HepG2 (cell line): ENCODE results near the gene TNFRSF9. TPM values are rescaled to one million over a fixed set of nuclear protein-coding genes. Genes with fewer than 3 reads are reported as not detected.

Experiments used
- ATAC-seq: fragments of 200-7000 bp; cut with Tn5 transposase; 3 replicates; pipeline ENCODE4 v1.9.1; 2020; ENCODE audit warnings: mild to moderate bottlenecking, moderate library complexity
- BruUV-seq: library from RNA; stranded (reverse); fragments of 400-500 nt; replicated peaks from 2 replicates; lab custom pipeline; 2021; lab: Mats Ljungman, UMichigan
- CTCF ChIA-PET: fragments of 300-600 bp; formaldehyde crosslinking; extraction: SDS; loops from one replicate; lab custom pipeline; 2021; ENCODE audit warnings: low total read pairs, inconsistent platforms, low intra/inter-chr PET ratio; lab: Yijun Ruan, JAX
- POLR2A ChIA-PET: fragments of 350-600 bp; sonication (Branson Sonifier 250); formaldehyde crosslinking; loops from one replicate; lab custom pipeline; 2020; ENCODE audit warnings: antibody characterized with exemption, inconsistent platforms; lab: Yijun Ruan, JAX
- DNase-seq: peaks from one replicate; pipeline ENCODE4 v3.0.0-alpha.2; 2015; ENCODE audit warnings: low spot score
- FAIRE-seq: peaks from 3 replicates; lab custom pipeline; 2011; peaks lifted over from hg19 to GRCh38; lab: Jason Lieb, UNC
- H2AFZ ChIP-seq: one replicate; pipeline ENCODE4 v1.6.1; 2011; ENCODE audit warnings: low read length, inconsistent platforms
- H3K27ac ChIP-seq: fragments of 300-600 bp; 3 replicates; pipeline ENCODE4 v1.8.0; 2011; ENCODE audit warnings: mixed run types, mild to moderate bottlenecking, mixed read lengths, low read length, inconsistent platforms; ENCODE audit not compliant: insufficient read depth; ENCODE audit errors: extremely low read length
- H3K27me3 ChIP-seq, 2 experiments: fragments of 200-600 bp in 1 of 2; 2 replicates in 1 of 2; 3 replicates in 1 of 2; pipeline versions ENCODE4 v1.6.0 to v1.8.0; 2011; ENCODE audit warnings: low read length in 2 of 2, mild to moderate bottlenecking in 2 of 2, moderate library complexity in 2 of 2, inconsistent platforms in 1 of 2; ENCODE audit not compliant: insufficient read depth in 2 of 2, control insufficient read depth in 1 of 2
- H3K36me3 ChIP-seq, 2 experiments: fragments of 200-600 bp in 1 of 2; replicated peaks in 1 of 2; 2 replicates in 1 of 2; 3 replicates in 1 of 2; pipeline versions ENCODE4 v1.5.1 to v1.8.0; 2011; ENCODE audit warnings: low read length in 2 of 2, inconsistent platforms in 1 of 2; ENCODE audit not compliant: insufficient read depth in 2 of 2, control insufficient read depth in 1 of 2
- H3K4me1 ChIP-seq: 2 replicates; pipeline ENCODE4 v1.5.1; 2012; ENCODE audit warnings: low read length, inconsistent platforms; ENCODE audit not compliant: insufficient read depth
- H3K4me2 ChIP-seq: 2 replicates; pipeline ENCODE4 v1.6.0; 2011; ENCODE audit warnings: low read depth, low read length, inconsistent platforms
- H3K4me3 ChIP-seq, 3 experiments: fragments of 200-600 bp in 1 of 3; sonication (generic), shearing (Covaris generic) in 1 of 3; replicated peaks in 1 of 3; 2 replicates each; pipeline ENCODE4 v1.5.1; 2011 to 2016; ENCODE audit warnings: low read length in 3 of 3, inconsistent platforms in 2 of 3, low read depth in 2 of 3, mild to moderate bottlenecking in 2 of 3, control low read depth in 1 of 3, mixed read lengths in 1 of 3; ENCODE audit not compliant: insufficient read depth in 1 of 3
- H3K79me2 ChIP-seq: one replicate; pipeline ENCODE4 v1.6.1; 2011; ENCODE audit warnings: low read length, inconsistent platforms; ENCODE audit not compliant: insufficient read depth
- H3K9ac ChIP-seq: 2 replicates; pipeline ENCODE4 v1.6.0; 2011; ENCODE audit warnings: mild to moderate bottlenecking, low read depth, low read length, inconsistent platforms; ENCODE audit not compliant: insufficient read depth
- H3K9me3 ChIP-seq: 2 replicates; pipeline ENCODE4 v1.5.1; 2012; ENCODE audit warnings: mild to moderate bottlenecking, low read length
- H4K20me1 ChIP-seq: 2 replicates; pipeline ENCODE4 v1.6.0; 2011; ENCODE audit warnings: inconsistent platforms, mild to moderate bottlenecking, low read length, moderate library complexity; ENCODE audit not compliant: insufficient read depth
- CREB1 ChIP-seq, 2 experiments: fragments of 450-650 bp in 1 of 2; IDR thresholded peaks; 2 replicates each; pipeline ENCODE4 v1.6.1; 2016 to 2017; ENCODE audit warnings: control low read depth in 1 of 2, mild to moderate bottlenecking in 1 of 2, missing compliant biosample characterization in 1 of 2, missing genetic modification characterization in 1 of 2
- MAFG ChIP-seq: sonication (generic); formaldehyde crosslinking; IDR thresholded peaks from 2 replicates; pipeline ENCODE4 v1.5.1; 2020; ENCODE audit warnings: mild to moderate bottlenecking, missing genetic modification reagents
- PBX2 ChIP-seq: IDR thresholded peaks from 2 replicates; pipeline ENCODE4 v1.6.1; 2016; ENCODE audit warnings: control low read depth
- TBL1XR1 ChIP-seq: fragments of 150-350 bp; IDR thresholded peaks from 2 replicates; pipeline ENCODE4 v1.6.1; 2014; ENCODE audit warnings: borderline replicate concordance, low read length; ENCODE audit not compliant: partially characterized antibody
- ZNF180 ChIP-seq: sonication (generic); formaldehyde crosslinking; IDR thresholded peaks from 2 replicates; pipeline ENCODE4 v1.4.0; 2020; ENCODE audit warnings: low read depth, missing genetic modification reagents, borderline replicate concordance
- ZNF549 ChIP-seq: sonication (generic); formaldehyde crosslinking; IDR thresholded peaks from 2 replicates; pipeline ENCODE4 v1.5.0; 2020; ENCODE audit warnings: missing genetic modification reagents
- ZNF567 ChIP-seq: sonication (generic); formaldehyde crosslinking; IDR thresholded peaks from 2 replicates; pipeline ENCODE4 v1.8.1; 2023; ENCODE audit warnings: mild to moderate bottlenecking, missing genetic modification reagents, borderline replicate concordance
- ZNF704 ChIP-seq: sonication (generic); formaldehyde crosslinking; IDR thresholded peaks from 2 replicates; pipeline ENCODE4 v1.8.1; 2023; ENCODE audit warnings: mild to moderate bottlenecking, inconsistent platforms, moderate library complexity, missing genetic modification reagents, borderline replicate concordance
- ZSCAN30 ChIP-seq: sonication (generic); formaldehyde crosslinking; IDR thresholded peaks from 2 replicates; pipeline ENCODE4 v1.5.0; 2020; ENCODE audit warnings: mild to moderate bottlenecking, missing genetic modification reagents
- ZSCAN31 ChIP-seq: sonication (generic); formaldehyde crosslinking; IDR thresholded peaks from 2 replicates; pipeline ENCODE4 v1.5.0; 2020; ENCODE audit warnings: low read depth, mild to moderate bottlenecking, missing genetic modification reagents
- WGBS: methylation state at CpG from one replicate; pipeline ENCODE4 v1.1.6; 2017; ENCODE audit warnings: low lambda C conversion rate; 5-methylcytosine and 5-hydroxymethylcytosine counted together
- in situ Hi-C: cut with HindIII; loops from 2 replicates; pipeline ENCODE4 v1.10.0; 2017; ENCODE audit warnings: low pct_unique_long_range_greater_than_20kb; ENCODE audit not compliant: extremely low pct_ligation_motif_present
- intact Hi-C: fragments of 100-400 bp; cut with micrococcal nuclease; formaldehyde crosslinking; loops from one replicate; pipeline ENCODE4 v1.10.0; 2022; ENCODE audit not compliant: unreplicated experiment
- polyA plus RNA-seq, 8 experiments: library from polyadenylated mRNA; depleted of rRNA in 3 of 8; stranded (reverse) in 7 of 8; unstranded in 1 of 8; fragments of >200 nt; fragmentation: Illumina TruSeq in 4 of 8; extraction: Trizol in 4 of 8; gene quantifications; 2 replicates each; pipeline versions ENCODE4 v1.2.1 to v1.2.3, GENCODE V29; 2011 to 2016; ENCODE audit warnings: low read depth in 4 of 8, missing spikeins in 1 of 8, mixed read lengths in 1 of 8; ENCODE audit not compliant: insufficient read depth in 1 of 8
- total RNA-seq, 5 experiments: library from RNA; depleted of rRNA; stranded (reverse); fragments of >200 nt; fragmentation: Illumina TruSeq; extraction: Trizol; gene quantifications; 2 replicates each; pipeline ENCODE4 v1.2.3, GENCODE V29; 2016; ENCODE audit warnings: low read depth in 1 of 5
- TF ChIP-seq, protein P1 (sequence below): sonication (generic); formaldehyde crosslinking; IDR thresholded peaks from 2 replicates; pipeline ENCODE4 v1.5.0; 2020; ENCODE audit warnings: missing genetic modification reagents
- TF ChIP-seq, protein P2 (sequence below): sonication (generic); formaldehyde crosslinking; conservative IDR thresholded peaks from 2 replicates; pipeline ENCODE4 v1.4.0; 2020; ENCODE audit warnings: missing genetic modification reagents

TNFRSF9 gene
- total and polyA plus RNA-seq, 2 of the 13 experiments (the other 11 are each of a cell fraction or from before 2014, with no cell fraction given): 0.07 TPM; not detected in 1

DNA sequence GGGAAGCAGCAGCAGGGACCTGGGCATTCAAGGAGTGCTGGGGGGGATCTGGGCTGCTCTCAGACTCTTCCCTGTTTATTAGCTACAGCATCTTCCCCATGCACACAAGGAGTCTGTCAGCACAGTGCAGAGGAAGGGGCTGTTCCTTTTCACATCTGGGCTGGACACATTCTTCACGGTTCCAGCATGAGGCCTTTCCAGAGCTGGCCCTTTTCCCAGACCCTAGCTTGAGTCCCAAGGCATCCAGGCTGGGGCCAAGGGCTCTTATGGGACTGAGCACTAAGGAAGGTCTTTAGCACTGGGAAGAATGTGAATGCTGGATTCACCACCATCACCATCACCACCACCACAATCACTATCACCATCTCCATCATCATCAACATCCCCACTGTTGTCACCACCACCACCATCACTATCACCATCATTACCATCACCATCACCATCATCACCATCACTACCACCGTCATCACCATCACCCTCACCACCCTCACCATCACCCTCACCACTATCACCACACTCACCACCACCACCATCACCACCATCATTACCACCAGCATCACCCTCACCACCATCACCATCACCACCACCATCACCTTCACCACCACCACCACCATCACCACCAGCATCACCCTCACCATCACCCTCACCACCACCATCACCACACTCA is 49.3 kb upstream of the TNFRSF9 start:
- in situ Hi-C loops (no loop called here), intact Hi-C loops (no loop called here)
- no peaks in the 10 kb centered on the region for H4K20me1 ChIP-seq
- BruUV-seq: no TSS peak
- FAIRE-seq: no peak
- no peak overlapping the region for H3K4me2 ChIP-seq
- CTCF ChIA-PET: no interaction called here
- H3K9ac ChIP-seq: no peak overlapping the region
- no peak overlapping the region for H2AFZ ChIP-seq
- H3K36me3 ChIP-seq: peaks cover 3 to 19% of the 10 kb centered on the region in 2 experiments; a peak in 4 of 5 replicates
- TF ChIP-seq ZNF567 (CRISPR knock-in tag) (no peak), PBX2 (no peak), ZNF180 (CRISPR knock-in tag) (no peak), CREB1 (IDR thresholded peaks at IDR 0.05) (peak; percentile 72), CREB1 (CRISPR knock-in tag; IDR thresholded peaks at IDR 0.05) (no peak)
- H3K27ac ChIP-seq: no peak overlapping the region
- no peak overlapping the region for H3K4me3 ChIP-seq
- ATAC-seq: no peak
- no peaks in the 10 kb centered on the region for H3K79me2 ChIP-seq
- H3K4me1 ChIP-seq: no peaks in the 10 kb centered on the region
- no peak for DNase-seq
- H3K9me3 ChIP-seq: no peaks in the 10 kb centered on the region
- WGBS: 88% methylated on average over 2 of the region's 2 CpGs
- POLR2A ChIA-PET: no interaction called here
- H3K27me3 ChIP-seq: no peaks in the 10 kb centered on the region

DNA sequence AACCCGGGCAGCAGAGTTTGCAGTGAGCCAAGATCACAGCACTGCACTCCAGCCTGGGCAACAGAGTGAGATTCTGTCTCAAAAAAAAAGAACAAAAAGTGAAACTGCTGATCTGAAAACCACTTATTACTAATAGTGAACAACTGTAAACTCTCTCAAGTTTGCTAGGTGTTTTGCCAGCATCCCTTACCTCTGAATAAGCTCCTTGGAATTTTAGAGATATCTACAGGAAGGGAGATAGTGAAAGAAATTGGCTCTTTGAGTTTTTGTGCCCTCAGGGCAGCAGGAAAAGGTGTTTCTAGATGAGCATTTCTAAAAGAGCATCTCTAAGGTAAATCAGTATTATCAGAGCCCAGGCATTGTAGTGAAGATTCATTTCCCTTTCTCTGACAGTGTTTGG is 47.9 kb upstream of the TNFRSF9 start:
- no peaks in the 10 kb centered on the region for H4K20me1 ChIP-seq
- H2AFZ ChIP-seq: no peak overlapping the region
- no peak overlapping the region for H3K4me3 ChIP-seq
- in situ Hi-C loops: no loop called here
- H3K27ac ChIP-seq: no peak overlapping the region
- FAIRE-seq (no peak), DNase-seq (no peak), ATAC-seq (no peak)
- no peak overlapping the region for H3K9ac ChIP-seq
- H3K4me1 ChIP-seq: no peaks in the 10 kb centered on the region
- 95% methylated on average over 1 of the region's 1 CpG for WGBS
- H3K9me3 ChIP-seq: no peaks in the 10 kb centered on the region
- H3K79me2 ChIP-seq: no peaks in the 10 kb centered on the region
- intact Hi-C loops: no loop called here
- H3K4me2 ChIP-seq: no peak overlapping the region
- ChIA-PET CTCF (no interaction called here), POLR2A (no interaction called here)
- H3K36me3 ChIP-seq: peaks cover 8 to 32% of the 10 kb centered on the region in 2 experiments; a peak in 4 of 5 replicates
- BruUV-seq: no TSS peak
- H3K27me3 ChIP-seq: no peaks in the 10 kb centered on the region
- TF ChIP-seq MAFG (CRISPR knock-in tag): no peak
- TF ChIP-seq ZNF549 (CRISPR knock-in tag): no peak
- no peak for TF ChIP-seq ZSCAN31
- TF ChIP-seq, protein P1, sequence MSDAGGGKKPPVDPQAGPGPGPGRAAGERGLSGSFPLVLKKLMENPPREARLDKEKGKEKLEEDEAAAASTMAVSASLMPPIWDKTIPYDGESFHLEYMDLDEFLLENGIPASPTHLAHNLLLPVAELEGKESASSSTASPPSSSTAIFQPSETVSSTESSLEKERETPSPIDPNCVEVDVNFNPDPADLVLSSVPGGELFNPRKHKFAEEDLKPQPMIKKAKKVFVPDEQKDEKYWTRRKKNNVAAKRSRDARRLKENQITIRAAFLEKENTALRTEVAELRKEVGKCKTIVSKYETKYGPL (CRISPR knock-in tag): no peak
- TF ChIP-seq ZNF704 (CRISPR knock-in tag): no peak
- no peak for TF ChIP-seq ZSCAN30 (CRISPR knock-in tag)
- no peak for TF ChIP-seq TBL1XR1
- TF ChIP-seq, protein P2, sequence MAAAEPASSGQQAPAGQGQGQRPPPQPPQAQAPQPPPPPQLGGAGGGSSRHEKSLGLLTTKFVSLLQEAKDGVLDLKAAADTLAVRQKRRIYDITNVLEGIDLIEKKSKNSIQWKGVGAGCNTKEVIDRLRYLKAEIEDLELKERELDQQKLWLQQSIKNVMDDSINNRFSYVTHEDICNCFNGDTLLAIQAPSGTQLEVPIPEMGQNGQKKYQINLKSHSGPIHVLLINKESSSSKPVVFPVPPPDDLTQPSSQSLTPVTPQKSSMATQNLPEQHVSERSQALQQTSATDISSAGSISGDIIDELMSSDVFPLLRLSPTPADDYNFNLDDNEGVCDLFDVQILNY (CRISPR knock-in tag): no peak
